K562 (cell line): ENCODE data around the gene ATF3. TPM values are rescaled to one million over a fixed set of nuclear protein-coding genes. Genes with fewer than 3 reads are reported as not detected.

Experiments used
- ATF1 ChIP-seq, 2 experiments: fragments of 450-650 bp in 1 of 2; IDR thresholded peaks; 2 replicates each; pipeline ENCODE4 v1.6.1; 2016; ENCODE audit warnings: missing compliant biosample characterization in 1 of 2, missing genetic modification characterization in 1 of 2
- BMI1 ChIP-seq: fragments of 150-350 bp; IDR thresholded peaks from 2 replicates; pipeline ENCODE4 v1.6.1; 2014; ENCODE audit warnings: low read length
- CHD1 ChIP-seq: fragments of 200-600 bp; sonication (generic); IDR thresholded peaks from one replicate; pipeline ENCODE4 v1.6.1; 2012; ENCODE audit warnings: mild to moderate bottlenecking, moderate library complexity, low read length, inconsistent platforms
- EP400 ChIP-seq: fragments of 450-650 bp; IDR thresholded peaks from 2 replicates; pipeline ENCODE4 v1.6.1; 2017; ENCODE audit warnings: antibody characterized with exemption, mild to moderate bottlenecking, moderate library complexity
- NCOA2 ChIP-seq, 2 experiments: fragments of 450-650 bp; IDR thresholded peaks; 2 replicates each; pipeline ENCODE4 v1.6.1; 2018; ENCODE audit warnings: mild to moderate bottlenecking in 2 of 2, moderate library complexity in 1 of 2; ENCODE audit not compliant: partially characterized antibody in 2 of 2
- NFRKB ChIP-seq: fragments of 450-650 bp; IDR thresholded peaks from 2 replicates; pipeline ENCODE4 v1.6.1; 2016; ENCODE audit warnings: low read depth
- PML ChIP-seq: IDR thresholded peaks from 2 replicates; pipeline ENCODE4 v1.6.1; 2012; ENCODE audit warnings: low read length, inconsistent platforms
- POLR2A ChIP-seq: fragments of 450-650 bp; conservative IDR thresholded peaks from 2 replicates; pipeline ENCODE4 v1.6.1; 2016
- POLR2H ChIP-seq: IDR thresholded peaks from 2 replicates; pipeline ENCODE4 v1.6.1; 2016; ENCODE audit warnings: missing genetic modification characterization, low read depth, mild to moderate bottlenecking, control low read depth, missing compliant biosample characterization, moderate library complexity
- RBM25 ChIP-seq: fragments of 200-400 bp; formaldehyde crosslinking; IDR thresholded peaks from 2 replicates; pipeline ENCODE4 v1.6.1; 2018; ENCODE audit warnings: low read length, low read depth, moderate library complexity; ENCODE audit not compliant: severe bottlenecking
- THRAP3 ChIP-seq: fragments of 450-650 bp; IDR thresholded peaks from 2 replicates; pipeline ENCODE4 v1.6.1; 2016; ENCODE audit warnings: mild to moderate bottlenecking, inconsistent platforms, borderline replicate concordance
- TSC22D4 ChIP-seq: fragments of 450-650 bp; IDR thresholded peaks from 2 replicates; pipeline ENCODE4 v1.6.1; 2016; ENCODE audit warnings: missing genetic modification characterization, missing biosample characterization, control low read depth
- WHSC1 ChIP-seq: IDR thresholded peaks from one replicate; pipeline ENCODE4 v1.6.1; 2012; ENCODE audit warnings: low read length, control low read depth, inconsistent platforms
- ZFP36 ChIP-seq: fragments of 150-350 bp; IDR thresholded peaks from 2 replicates; pipeline ENCODE4 v1.6.1; 2018; ENCODE audit warnings: low read length, low read depth; ENCODE audit not compliant: partially characterized antibody
- ZNF224 ChIP-seq: sonication (generic); formaldehyde crosslinking; IDR thresholded peaks from 2 replicates; pipeline ENCODE4 v1.8.0; 2022; ENCODE audit warnings: mild to moderate bottlenecking, missing genetic modification reagents
- ZNF830 ChIP-seq: fragments of 250-450 bp; sonication (Bioruptor Pico); IDR thresholded peaks from 2 replicates; pipeline ENCODE4 v1.5.0; 2021; ENCODE audit warnings: mild to moderate bottlenecking
- polyA plus RNA-seq, 8 experiments: library from polyadenylated mRNA; depleted of rRNA in 4 of 8; stranded (reverse) in 5 of 8; unstranded in 3 of 8; fragments of >200 nt; fragmentation: Nextera tagmentation in 2 of 8; fragmentation: Illumina TruSeq in 1 of 8; extraction: Ambion mirVana in 2 of 8; extraction: Trizol in 1 of 8; gene quantifications; 2 replicates each; pipeline versions ENCODE4 v1.2.1 to v1.2.3, GENCODE V29; 2011 to 2014; ENCODE audit warnings: inconsistent platforms in 1 of 8, missing spikeins in 1 of 8
- total RNA-seq, 7 experiments: library from RNA; depleted of rRNA in 6 of 7; stranded (reverse); fragments of >200 nt in 6 of 7; fragmentation: Illumina TruSeq in 2 of 7; extraction: Trizol in 2 of 7; gene quantifications; 2 replicates each; pipeline versions ENCODE4 v1.2.1 to v1.2.3, GENCODE V29; 2011 to 2021; ENCODE audit warnings: low replicate concordance in 1 of 7
- TF ChIP-seq, protein P1 (sequence below): sonication (generic); formaldehyde crosslinking; IDR thresholded peaks from 2 replicates; pipeline ENCODE4 v1.8.0; 2023; ENCODE audit warnings: mild to moderate bottlenecking, missing genetic modification reagents
- TF ChIP-seq, protein P2 (sequence below): fragments of 250-450 bp; sonication (Bioruptor Pico); IDR thresholded peaks from 2 replicates; pipeline ENCODE4 v1.5.0; 2020; ENCODE audit warnings: mild to moderate bottlenecking
- TF ChIP-seq, protein P3 (sequence below): fragments of 450-650 bp; IDR thresholded peaks from 2 replicates; pipeline ENCODE4 v1.6.1; 2017; ENCODE audit warnings: mild to moderate bottlenecking, moderate library complexity
- TF ChIP-seq, protein P4 (sequence below): sonication (generic); formaldehyde crosslinking; IDR thresholded peaks from 2 replicates; pipeline ENCODE4 v1.8.0; 2022; ENCODE audit warnings: mild to moderate bottlenecking, missing genetic modification reagents, borderline replicate concordance

The ATF3 gene
- total and polyA plus RNA-seq, 9 of the 15 experiments (the other 6 are each of a cell fraction or from before 2014, with no cell fraction given): 3.5 to 28.2 (median 19.8) TPM

DNA sequence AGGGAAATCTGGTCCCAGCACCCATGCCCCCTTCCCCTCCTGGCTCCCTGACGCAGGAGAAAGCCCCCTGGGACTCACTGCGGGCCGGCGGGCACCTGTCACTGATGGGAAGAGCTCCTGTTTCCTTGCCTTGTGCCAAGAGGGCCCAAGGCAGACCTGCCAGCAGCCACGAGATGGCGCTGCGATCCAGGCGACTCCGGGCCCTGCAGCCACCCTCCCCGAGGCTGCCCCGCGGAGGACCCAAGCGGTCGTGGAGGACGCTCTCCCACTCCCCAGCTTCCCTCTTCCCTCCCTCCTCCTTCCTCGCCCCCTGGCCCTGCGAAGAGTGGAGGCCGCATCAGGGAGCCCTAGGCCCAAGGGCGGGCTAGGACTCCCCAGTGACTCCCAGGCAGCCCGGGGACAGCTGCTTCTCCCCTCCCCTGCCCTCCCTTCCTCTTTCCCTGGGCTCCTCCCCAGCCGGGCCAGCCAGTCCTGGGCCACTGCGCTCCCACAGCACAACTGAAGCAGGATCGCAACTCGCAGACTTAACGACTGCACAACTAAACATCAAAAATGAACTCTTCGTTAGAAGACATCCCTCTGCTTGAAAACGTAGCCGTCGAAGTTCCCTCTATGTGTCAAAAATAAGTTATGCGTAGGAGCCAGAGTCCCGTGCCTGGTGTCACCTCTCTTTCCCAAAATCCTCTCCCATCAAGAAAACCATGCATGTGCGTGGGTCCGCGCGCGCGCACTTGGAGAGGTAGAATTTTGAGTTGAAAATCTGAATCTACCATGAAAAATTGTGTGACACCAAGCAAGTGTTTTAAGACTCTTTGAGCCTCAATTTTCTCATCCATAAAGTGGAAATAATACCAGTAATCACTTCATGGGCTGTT is 56.9 kb downstream of the ATF3 start (continued):
- TF ChIP-seq THRAP3 (no peak), POLR2H (tag) (no peak), NFRKB (no peak), BMI1 (peak; percentile 10; the same call in 1 of the 2 replicates), PML (no peak), ZNF830 (no peak), NCOA2 (IDR thresholded peaks at IDR 0.05; ENCODE audit: partially characterized antibody in 2 of 2) (no peak), ZFP36 (no peak), EP400 (no peak), TSC22D4 (tag) (no peak), RBM25 (peak; percentile 27), POLR2A (no peak), ATF1 (CRISPR knock-in tag; IDR thresholded peaks at IDR 0.05) (no peak), ATF1 (tag; IDR thresholded peaks at IDR 0.05) (peak; percentile 50), WHSC1 (no peak), CHD1 (no peak), ZNF224 (no peak)
- TF ChIP-seq, protein P1, sequence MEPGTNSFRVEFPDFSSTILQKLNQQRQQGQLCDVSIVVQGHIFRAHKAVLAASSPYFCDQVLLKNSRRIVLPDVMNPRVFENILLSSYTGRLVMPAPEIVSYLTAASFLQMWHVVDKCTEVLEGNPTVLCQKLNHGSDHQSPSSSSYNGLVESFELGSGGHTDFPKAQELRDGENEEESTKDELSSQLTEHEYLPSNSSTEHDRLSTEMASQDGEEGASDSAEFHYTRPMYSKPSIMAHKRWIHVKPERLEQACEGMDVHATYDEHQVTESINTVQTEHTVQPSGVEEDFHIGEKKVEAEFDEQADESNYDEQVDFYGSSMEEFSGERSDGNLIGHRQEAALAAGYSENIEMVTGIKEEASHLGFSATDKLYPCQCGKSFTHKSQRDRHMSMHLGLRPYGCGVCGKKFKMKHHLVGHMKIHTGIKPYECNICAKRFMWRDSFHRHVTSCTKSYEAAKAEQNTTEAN: no peak
- TF ChIP-seq, protein P2, sequence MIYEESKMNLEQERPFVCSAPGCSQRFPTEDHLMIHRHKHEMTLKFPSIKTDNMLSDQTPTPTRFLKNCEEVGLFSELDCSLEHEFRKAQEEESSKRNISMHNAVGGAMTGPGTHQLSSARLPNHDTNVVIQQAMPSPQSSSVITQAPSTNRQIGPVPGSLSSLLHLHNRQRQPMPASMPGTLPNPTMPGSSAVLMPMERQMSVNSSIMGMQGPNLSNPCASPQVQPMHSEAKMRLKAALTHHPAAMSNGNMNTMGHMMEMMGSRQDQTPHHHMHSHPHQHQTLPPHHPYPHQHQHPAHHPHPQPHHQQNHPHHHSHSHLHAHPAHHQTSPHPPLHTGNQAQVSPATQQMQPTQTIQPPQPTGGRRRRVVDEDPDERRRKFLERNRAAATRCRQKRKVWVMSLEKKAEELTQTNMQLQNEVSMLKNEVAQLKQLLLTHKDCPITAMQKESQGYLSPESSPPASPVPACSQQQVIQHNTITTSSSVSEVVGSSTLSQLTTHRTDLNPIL: no peak
- TF ChIP-seq, protein P3, sequence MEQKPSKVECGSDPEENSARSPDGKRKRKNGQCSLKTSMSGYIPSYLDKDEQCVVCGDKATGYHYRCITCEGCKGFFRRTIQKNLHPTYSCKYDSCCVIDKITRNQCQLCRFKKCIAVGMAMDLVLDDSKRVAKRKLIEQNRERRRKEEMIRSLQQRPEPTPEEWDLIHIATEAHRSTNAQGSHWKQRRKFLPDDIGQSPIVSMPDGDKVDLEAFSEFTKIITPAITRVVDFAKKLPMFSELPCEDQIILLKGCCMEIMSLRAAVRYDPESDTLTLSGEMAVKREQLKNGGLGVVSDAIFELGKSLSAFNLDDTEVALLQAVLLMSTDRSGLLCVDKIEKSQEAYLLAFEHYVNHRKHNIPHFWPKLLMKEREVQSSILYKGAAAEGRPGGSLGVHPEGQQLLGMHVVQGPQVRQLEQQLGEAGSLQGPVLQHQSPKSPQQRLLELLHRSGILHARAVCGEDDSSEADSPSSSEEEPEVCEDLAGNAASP: no peak
- TF ChIP-seq, protein P4, sequence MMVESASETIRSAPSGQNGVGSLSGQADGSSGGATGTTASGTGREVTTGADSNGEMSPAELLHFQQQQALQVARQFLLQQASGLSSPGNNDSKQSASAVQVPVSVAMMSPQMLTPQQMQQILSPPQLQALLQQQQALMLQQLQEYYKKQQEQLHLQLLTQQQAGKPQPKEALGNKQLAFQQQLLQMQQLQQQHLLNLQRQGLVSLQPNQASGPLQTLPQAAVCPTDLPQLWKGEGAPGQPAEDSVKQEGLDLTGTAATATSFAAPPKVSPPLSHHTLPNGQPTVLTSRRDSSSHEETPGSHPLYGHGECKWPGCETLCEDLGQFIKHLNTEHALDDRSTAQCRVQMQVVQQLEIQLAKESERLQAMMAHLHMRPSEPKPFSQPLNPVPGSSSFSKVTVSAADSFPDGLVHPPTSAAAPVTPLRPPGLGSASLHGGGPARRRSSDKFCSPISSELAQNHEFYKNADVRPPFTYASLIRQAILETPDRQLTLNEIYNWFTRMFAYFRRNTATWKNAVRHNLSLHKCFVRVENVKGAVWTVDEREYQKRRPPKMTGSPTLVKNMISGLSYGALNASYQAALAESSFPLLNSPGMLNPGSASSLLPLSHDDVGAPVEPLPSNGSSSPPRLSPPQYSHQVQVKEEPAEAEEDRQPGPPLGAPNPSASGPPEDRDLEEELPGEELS (CRISPR knock-in tag): no peak
